ENCODE data around the gene UNC5CL.

UNC5CL gene

DNA sequence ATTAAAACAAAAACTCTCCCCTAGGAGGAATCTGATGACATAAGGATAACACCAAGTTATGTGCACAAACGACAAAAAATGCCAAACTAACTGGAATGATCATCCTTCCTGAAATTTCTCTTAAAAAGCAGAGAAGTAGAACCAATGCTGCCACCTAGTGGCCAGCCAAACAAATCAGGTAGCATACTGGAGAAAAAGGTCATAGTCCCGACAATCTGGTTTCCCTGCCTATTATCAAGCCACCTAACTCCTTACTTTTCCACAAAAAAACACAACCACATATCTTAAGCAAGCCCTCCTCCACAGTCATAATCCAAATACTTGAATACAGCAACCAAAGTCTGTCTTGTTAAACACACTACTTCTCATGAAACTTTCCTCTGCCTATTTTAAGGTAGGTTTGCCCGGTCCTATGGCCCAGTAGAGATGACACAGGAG, 27.9 kb upstream of the UNC5CL start:
- FAIRE-seq (peak; percentile 84), DNase-seq (ENCODE audit: insufficient read length, low spot score) (no peak)
- TF ChIP-seq PAX5 (IDR thresholded peaks at IDR 0.05; ENCODE audit: insufficient read depth, low read length, severe bottlenecking) (no peak), SPI1 (IDR thresholded peaks at IDR 0.05; ENCODE audit: low read depth, low read length) (no peak), TAF1 (IDR thresholded peaks at IDR 0.05; ENCODE audit: low read depth, low read length) (no peak), POLR2AphosphoS5 (IDR thresholded peaks at IDR 0.05; ENCODE audit: low read depth, low read length) (no peak), POU2F2 (IDR thresholded peaks at IDR 0.05; ENCODE audit: low read depth, low read length) (no peak), POLR2A (IDR thresholded peaks at IDR 0.05; ENCODE audit: low read depth, low read length) (no peak)

DNA sequence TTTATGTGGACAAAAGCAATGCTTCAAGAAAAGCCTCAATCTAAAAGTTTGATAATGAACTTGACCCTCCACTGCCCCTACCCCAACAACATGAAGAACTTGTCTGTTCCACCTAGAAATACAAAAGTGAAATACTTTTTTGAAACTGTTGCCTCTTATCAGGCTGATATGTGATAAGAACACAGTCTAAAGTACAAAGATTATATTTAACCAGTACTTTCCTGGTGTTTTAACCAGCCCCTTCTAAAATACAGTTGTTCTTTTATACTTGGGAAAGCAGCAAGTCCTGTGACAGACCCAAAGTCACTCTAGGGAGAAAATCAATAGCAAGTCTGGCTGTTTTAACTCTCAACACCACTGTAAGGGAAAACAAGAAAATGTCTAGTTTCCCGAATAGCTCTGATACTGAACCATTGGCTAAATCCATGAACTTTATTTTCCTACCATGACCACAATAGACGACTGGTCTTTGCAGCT, 26.6 kb upstream of the UNC5CL start:
- TF ChIP-seq TAF1 (IDR thresholded peaks at IDR 0.05; ENCODE audit: low read depth, low read length) = no peak
- no peak for TF ChIP-seq PAX5 (IDR thresholded peaks at IDR 0.05; ENCODE audit: insufficient read depth, low read length, severe bottlenecking)
- no peak for TF ChIP-seq POLR2A (IDR thresholded peaks at IDR 0.05; ENCODE audit: low read depth, low read length)
- no peak for TF ChIP-seq SPI1 (IDR thresholded peaks at IDR 0.05; ENCODE audit: low read depth, low read length)
- TF ChIP-seq POU2F2 (IDR thresholded peaks at IDR 0.05; ENCODE audit: low read depth, low read length) = no peak
- no peak for TF ChIP-seq POLR2AphosphoS5 (IDR thresholded peaks at IDR 0.05; ENCODE audit: low read depth, low read length)
- DNase-seq (ENCODE audit: insufficient read length, low spot score) (no peak), FAIRE-seq (no peak)

DNA sequence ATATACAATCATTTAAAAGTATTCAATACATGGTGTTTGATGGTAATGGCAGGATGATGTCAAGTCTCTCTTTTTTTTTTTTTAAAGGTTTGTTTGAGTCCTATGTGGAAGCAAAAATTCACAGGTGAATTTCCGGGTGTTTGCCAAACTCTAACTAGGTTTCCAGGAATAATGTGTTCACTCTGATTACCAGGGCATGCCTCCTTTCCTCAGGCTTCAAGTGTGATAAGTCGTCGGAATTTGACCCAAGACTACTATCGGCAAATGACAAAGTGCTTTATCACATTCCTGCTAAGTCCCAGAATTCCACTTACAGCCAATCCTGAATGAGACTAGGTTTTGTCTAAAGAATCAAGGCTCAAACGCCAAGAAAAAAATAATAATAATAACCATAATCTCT, 25.8 kb upstream of the UNC5CL start:
- DNase-seq (ENCODE audit: insufficient read length, low spot score) (no peak), FAIRE-seq (no peak)
- TF ChIP-seq POLR2AphosphoS5 (IDR thresholded peaks at IDR 0.05; ENCODE audit: low read depth, low read length) (no peak), PAX5 (IDR thresholded peaks at IDR 0.05; ENCODE audit: insufficient read depth, low read length, severe bottlenecking) (no peak), POLR2A (IDR thresholded peaks at IDR 0.05; ENCODE audit: low read depth, low read length) (no peak), SPI1 (IDR thresholded peaks at IDR 0.05; ENCODE audit: low read depth, low read length) (no peak), POU2F2 (IDR thresholded peaks at IDR 0.05; ENCODE audit: low read depth, low read length) (no peak), TAF1 (IDR thresholded peaks at IDR 0.05; ENCODE audit: low read depth, low read length) (no peak)

DNA sequence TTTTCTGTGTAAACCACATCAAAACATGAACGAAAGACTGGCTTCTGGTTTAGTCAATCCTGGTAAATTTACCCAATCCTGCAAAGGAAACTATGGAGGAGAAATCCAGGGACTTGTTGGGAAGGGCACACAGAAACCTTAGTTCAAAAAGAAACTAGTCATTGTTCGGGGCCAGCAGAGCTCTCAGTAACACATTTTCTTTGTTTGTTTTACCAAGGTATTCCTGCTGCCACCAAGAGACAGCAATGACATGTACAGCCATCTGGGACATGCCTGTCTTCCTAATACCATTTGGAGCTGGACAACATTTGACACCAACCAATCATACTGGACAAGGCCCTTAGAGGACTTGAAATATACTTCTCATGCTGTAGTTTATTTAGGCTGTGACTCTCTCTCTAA, 24.9 kb upstream of the UNC5CL start:
- FAIRE-seq = no peak
- no peak for DNase-seq (ENCODE audit: insufficient read length, low spot score)
- TF ChIP-seq POU2F2 (IDR thresholded peaks at IDR 0.05; ENCODE audit: low read depth, low read length) (no peak), PAX5 (IDR thresholded peaks at IDR 0.05; ENCODE audit: insufficient read depth, low read length, severe bottlenecking) (no peak), SPI1 (IDR thresholded peaks at IDR 0.05; ENCODE audit: low read depth, low read length) (no peak), POLR2AphosphoS5 (IDR thresholded peaks at IDR 0.05; ENCODE audit: low read depth, low read length) (no peak), TAF1 (IDR thresholded peaks at IDR 0.05; ENCODE audit: low read depth, low read length) (no peak), POLR2A (IDR thresholded peaks at IDR 0.05; ENCODE audit: low read depth, low read length) (no peak)

DNA sequence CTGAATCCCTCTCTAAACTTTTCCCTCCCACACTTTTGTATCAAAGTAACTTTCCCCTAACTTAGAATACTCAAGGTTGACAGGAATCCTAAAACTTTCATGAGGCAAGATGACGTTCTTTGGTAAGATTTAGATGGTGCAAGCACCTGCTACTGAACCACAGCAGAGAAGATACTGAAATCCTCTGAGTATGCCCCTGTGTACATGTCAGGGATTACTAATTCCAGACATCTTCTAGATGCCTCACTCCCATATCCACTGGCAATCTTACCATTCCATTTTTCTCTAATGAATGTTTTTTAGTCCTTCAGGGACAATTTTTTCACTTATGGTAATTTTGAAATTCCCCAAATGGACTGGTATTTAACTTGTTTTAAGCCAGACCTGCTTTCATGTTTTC, 23.0 kb upstream of the UNC5CL start:
- FAIRE-seq (no peak), DNase-seq (ENCODE audit: insufficient read length, low spot score) (no peak)
- TF ChIP-seq TAF1 (IDR thresholded peaks at IDR 0.05; ENCODE audit: low read depth, low read length) (no peak), POLR2AphosphoS5 (IDR thresholded peaks at IDR 0.05; ENCODE audit: low read depth, low read length) (no peak), POLR2A (IDR thresholded peaks at IDR 0.05; ENCODE audit: low read depth, low read length) (no peak), SPI1 (IDR thresholded peaks at IDR 0.05; ENCODE audit: low read depth, low read length) (no peak), POU2F2 (IDR thresholded peaks at IDR 0.05; ENCODE audit: low read depth, low read length) (no peak), PAX5 (IDR thresholded peaks at IDR 0.05; ENCODE audit: insufficient read depth, low read length, severe bottlenecking) (no peak)

DNA sequence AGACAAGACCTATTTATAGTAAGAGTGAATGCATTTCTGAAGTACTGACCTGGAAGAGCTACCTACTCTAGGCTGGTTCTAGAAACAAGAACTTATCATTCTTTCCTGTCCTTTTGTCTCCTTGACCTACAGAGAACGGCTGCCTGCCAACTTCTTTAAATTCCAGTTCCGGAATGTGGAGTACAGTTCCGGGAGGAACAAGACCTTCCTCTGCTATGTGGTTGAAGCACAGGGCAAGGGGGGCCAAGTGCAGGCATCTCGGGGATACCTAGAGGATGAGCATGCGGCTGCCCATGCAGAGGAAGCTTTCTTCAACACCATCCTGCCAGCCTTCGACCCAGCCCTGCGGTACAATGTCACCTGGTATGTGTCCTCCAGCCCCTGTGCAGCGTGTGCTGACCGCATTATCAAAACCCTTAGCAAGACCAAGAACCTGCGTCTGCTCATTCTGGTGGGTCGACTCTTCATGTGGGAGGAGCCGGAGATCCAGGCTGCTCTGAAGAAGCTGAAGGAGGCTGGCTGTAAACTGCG, 22.2 kb upstream of the UNC5CL start:
- TF ChIP-seq SPI1 (IDR thresholded peaks at IDR 0.05; ENCODE audit: low read depth, low read length) (no peak), PAX5 (IDR thresholded peaks at IDR 0.05; ENCODE audit: insufficient read depth, low read length, severe bottlenecking) (no peak), POLR2A (IDR thresholded peaks at IDR 0.05; ENCODE audit: low read depth, low read length) (no peak), POU2F2 (IDR thresholded peaks at IDR 0.05; ENCODE audit: low read depth, low read length) (no peak), POLR2AphosphoS5 (IDR thresholded peaks at IDR 0.05; ENCODE audit: low read depth, low read length) (no peak), TAF1 (IDR thresholded peaks at IDR 0.05; ENCODE audit: low read depth, low read length) (no peak)

DNA sequence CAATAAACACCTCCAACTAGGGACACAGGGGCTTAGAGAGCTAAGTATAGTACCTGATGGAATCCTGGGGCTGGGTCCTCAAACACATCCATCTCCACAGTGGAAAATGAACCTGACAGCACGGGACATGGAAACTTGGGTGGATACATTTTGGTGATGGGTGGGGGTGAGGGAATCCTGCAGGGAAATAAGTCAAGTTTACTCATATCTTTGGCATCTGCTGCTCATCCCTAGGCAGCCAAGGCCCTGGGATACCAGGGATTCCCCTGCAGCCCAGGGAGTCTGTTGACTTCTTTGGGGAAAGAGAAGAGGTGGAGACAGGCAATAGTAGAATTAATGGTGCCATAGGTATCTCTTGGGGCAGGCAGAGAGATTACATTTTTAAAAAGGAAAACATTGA, 20.5 kb upstream of the UNC5CL start:
- no peak for FAIRE-seq
- no peak for DNase-seq (ENCODE audit: insufficient read length, low spot score)
- TF ChIP-seq TAF1 (IDR thresholded peaks at IDR 0.05; ENCODE audit: low read depth, low read length) (no peak), SPI1 (IDR thresholded peaks at IDR 0.05; ENCODE audit: low read depth, low read length) (no peak), PAX5 (IDR thresholded peaks at IDR 0.05; ENCODE audit: insufficient read depth, low read length, severe bottlenecking) (no peak), POLR2AphosphoS5 (IDR thresholded peaks at IDR 0.05; ENCODE audit: low read depth, low read length) (no peak), POU2F2 (IDR thresholded peaks at IDR 0.05; ENCODE audit: low read depth, low read length) (no peak)

More for the DNA sequence above, 22.2 kb upstream of the UNC5CL start:
- no peak for DNase-seq (ENCODE audit: insufficient read length, low spot score)
- FAIRE-seq = no peak

DNA sequence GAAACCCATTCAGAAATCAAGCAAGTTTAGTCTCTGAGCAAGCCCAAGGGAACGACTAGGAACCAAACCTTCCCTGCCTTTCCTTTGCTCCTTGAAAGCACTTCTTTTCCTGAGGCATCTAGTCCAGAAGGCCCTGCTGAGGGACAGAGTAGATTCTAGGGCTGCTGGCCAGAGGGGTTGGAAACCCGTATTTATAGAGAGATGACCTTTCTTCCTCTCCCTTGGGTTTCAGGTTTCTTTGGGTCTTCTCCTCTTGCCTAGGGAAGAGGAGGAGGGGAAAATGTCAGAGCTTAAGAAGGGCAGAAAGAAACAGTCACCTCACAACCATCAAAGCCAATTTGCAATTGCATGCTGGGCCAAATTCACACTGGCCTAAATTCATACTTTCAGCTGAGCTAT, 19.8 kb upstream of the UNC5CL start:
- no peak for FAIRE-seq
- no peak for TF ChIP-seq POU2F2 (IDR thresholded peaks at IDR 0.05; ENCODE audit: low read depth, low read length)
- no peak for TF ChIP-seq POLR2AphosphoS5 (IDR thresholded peaks at IDR 0.05; ENCODE audit: low read depth, low read length)
- DNase-seq (ENCODE audit: insufficient read length, low spot score) = no peak

DNA sequence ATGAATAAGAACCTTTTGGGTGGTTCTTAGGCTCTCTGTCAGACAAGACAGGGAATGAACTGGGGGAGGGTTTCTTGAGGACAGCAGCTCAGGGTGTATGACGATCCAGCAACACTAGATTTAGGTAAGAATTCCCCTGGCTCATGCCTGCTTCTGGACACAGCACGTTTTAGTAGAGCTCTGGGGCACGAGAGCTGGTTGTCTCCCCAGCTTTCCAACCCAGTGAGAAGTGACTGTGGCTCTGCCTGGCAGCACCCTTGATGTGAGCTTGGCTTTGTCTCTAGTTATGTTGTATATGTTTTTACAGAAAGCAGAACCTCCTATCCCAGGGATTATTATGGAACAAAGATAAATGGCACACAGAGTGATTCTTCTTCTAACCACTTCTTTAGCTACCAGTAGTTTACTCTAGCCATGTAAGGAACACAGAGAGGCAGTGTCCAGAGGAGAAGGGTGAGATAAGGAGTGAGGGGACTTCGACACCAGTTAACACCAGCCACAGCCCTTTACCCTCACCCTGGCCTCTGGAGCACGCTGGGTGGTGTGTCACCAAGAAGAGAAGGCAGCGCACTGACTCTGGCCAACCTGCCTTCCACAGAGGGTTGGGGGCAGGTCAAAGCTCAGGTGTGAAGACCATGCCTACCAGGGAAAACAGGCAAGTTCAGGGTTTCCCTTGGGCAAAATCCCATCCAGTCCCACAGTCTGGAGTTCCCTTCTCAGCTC, 17.9 kb upstream of the UNC5CL start:
- DNase-seq (ENCODE audit: insufficient read length, low spot score) (no peak), FAIRE-seq (no peak)
- TF ChIP-seq POU2F2 (IDR thresholded peaks at IDR 0.05; ENCODE audit: low read depth, low read length) = no peak
- no peak for TF ChIP-seq PAX5 (IDR thresholded peaks at IDR 0.05; ENCODE audit: insufficient read depth, low read length, severe bottlenecking)
- TF ChIP-seq POLR2AphosphoS5 (IDR thresholded peaks at IDR 0.05; ENCODE audit: low read depth, low read length) = no peak
- TF ChIP-seq POLR2A (IDR thresholded peaks at IDR 0.05; ENCODE audit: low read depth, low read length) = no peak
- no peak for TF ChIP-seq TAF1 (IDR thresholded peaks at IDR 0.05; ENCODE audit: low read depth, low read length)
- no peak for TF ChIP-seq SPI1 (IDR thresholded peaks at IDR 0.05; ENCODE audit: low read depth, low read length)
